Measurements from ENCODE around the gene C3orf49. TPM values are rescaled to one million over a fixed set of nuclear protein-coding genes. Genes with fewer than 3 reads are reported as not detected.

C3orf49 gene
- polyA plus RNA-seq, 4 donors: 0.42 to 0.56 (median 0.53) TPM

DNA sequence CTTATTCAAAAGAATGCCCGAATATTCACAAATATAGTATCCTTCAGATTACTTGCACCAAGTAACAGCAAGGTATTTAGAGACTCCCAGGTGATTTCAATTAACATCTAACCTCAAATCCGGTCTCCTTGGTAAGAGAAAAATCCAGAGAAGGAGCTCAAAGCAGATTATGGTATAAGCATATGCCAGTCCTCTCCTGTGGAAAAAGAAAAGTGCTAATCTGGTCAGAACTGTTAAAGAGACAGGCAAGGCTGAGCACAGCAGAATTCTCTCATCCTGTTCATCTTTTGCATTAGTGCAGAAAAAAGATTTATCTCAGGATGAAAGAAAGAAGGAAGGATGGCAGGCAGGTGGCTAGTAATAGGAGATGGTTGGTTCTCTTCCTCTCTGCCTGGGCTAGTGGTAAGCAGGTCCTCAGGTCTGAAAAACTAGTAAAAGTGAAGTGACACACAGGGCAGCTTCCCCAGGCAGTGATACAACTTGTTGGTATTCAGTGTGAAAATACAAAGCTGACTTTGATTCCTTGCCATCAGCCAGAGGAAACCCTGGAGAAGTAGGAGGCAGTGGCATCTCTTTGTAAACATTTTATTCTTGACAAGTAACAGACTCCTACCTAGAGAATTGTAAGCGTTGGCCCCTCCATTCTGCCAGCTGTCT, 58.8 kb downstream of the C3orf49 start:
- DNase-seq (ENCODE audit: low read depth in 4 of 4, low spot score in 3 of 4): no peak

DNA sequence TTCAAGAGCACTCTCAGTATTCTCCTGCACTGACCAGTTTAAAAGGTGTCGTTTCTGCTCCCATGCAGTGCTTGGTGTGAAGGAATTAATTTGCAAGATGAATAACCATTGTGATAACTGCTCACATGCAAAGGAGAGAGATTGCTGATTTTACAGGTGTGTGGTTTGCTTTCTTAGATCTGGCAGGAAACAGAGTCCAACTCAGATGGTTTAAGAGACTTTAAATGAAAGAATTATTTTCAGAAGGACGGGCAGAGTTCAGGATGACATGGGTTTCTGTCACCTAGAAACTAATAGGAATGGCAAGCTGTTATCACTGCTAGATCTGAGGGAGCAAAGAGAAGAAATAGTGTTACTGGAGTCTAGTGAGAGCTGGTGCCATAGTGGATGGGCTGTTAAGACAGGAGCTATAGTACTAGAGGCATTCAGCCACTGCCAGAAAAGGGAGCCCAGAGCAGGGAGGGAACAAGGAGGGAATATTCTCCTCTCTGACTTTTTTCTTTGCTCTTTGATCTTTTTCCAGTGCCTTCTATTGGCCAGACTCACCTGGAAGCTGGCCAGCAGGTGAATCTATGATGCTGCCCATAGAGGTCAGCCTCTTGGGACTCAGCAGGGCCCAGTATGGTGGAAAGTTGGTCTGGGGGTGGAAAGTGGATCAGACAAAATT, 59.4 kb downstream of the C3orf49 start:
- no peak for DNase-seq (ENCODE audit: low read depth in 4 of 4, low spot score in 3 of 4)

DNA sequence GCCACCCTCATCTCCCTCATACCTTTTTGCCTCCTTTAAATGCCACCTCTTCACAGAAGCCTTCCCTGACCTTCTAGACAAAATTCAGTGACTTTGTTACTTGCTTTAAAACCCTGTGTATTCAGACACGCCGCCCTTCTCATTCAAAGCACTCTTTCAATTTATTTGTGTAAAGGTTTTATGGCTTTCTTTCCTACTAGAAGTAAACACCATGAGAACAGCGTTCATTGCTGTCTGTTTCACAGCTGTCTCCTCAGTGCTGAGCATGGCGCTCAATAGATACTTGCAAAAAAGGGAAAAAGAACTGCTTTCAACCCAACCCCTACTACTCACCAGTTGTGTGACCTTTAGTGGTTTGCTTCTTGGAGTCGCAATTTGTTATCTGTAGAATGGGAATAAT, 61.6 kb downstream of the C3orf49 start:
- DNase-seq (ENCODE audit: low read depth in 4 of 4, low spot score in 3 of 4): no peak

DNA sequence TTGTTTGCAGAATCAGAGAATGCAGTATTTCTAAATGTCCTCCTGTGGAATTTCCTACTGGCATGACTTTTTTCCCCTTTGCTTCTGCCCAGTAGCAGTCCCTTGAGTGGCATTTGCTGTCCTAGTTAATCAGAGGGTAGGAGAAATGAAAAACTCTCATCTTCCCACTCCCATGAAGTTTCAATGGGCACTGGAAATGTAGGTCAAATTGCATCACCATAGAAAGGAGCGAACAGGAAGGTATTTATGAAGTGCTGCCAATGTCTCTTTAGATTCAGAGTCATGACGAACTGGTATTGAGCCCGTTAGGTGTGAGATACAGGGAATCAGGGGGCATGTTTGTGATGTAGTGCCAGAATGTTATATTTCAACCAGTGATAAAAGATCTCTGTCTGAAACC, 67.8 kb downstream of the C3orf49 start:
- no peak for DNase-seq (ENCODE audit: low read depth in 4 of 4, low spot score in 3 of 4)

DNA sequence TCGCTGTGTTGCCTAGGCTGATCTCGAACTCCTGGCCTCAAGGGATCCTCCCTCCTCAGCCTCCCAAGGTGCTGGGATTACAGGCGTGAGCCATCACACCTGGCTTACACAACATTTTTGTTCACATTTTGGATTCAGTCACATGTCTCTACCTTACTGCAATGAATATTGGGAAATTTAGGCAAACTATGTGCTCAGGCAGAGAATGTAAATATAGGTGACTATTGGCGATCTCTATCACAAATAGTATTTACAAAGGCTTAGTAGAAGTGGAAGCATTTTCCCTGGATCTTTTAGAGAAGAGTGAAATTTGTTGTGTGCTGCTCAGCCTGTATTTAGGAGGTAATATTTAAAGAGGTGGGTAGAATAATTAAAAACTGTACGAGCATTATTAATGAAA, 72.4 kb downstream of the C3orf49 start:
- DNase-seq (ENCODE audit: low read depth in 4 of 4, low spot score in 3 of 4): no peak

DNA sequence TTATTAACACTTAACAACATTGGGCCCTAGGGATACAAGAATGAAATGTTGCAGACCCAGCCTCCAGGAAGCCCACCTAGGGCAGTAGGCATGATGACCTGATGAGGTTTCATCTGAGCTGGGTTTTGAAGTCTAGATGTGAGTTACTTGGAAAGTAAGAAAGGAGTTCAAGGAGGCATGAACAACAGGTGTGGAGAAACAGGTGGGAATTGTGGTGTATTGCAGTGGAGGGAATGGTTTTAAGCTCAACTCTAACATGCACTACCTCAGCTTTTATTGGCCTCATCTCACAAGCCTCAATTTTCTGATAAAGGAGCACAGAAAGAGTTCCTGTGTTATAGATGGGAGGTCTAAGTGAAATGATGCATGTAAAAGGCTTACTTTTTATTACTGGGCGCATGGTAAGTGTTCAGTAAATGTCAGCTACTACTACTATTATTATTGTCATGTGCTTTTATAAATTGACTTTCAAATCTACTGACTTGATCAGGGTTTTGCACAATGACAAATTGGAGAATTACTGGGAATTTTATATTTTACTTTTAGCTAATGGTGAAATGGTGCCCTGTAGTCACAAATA, 73.8 kb downstream of the C3orf49 start:
- no peak for DNase-seq (ENCODE audit: low read depth in 4 of 4, low spot score in 3 of 4)

DNA sequence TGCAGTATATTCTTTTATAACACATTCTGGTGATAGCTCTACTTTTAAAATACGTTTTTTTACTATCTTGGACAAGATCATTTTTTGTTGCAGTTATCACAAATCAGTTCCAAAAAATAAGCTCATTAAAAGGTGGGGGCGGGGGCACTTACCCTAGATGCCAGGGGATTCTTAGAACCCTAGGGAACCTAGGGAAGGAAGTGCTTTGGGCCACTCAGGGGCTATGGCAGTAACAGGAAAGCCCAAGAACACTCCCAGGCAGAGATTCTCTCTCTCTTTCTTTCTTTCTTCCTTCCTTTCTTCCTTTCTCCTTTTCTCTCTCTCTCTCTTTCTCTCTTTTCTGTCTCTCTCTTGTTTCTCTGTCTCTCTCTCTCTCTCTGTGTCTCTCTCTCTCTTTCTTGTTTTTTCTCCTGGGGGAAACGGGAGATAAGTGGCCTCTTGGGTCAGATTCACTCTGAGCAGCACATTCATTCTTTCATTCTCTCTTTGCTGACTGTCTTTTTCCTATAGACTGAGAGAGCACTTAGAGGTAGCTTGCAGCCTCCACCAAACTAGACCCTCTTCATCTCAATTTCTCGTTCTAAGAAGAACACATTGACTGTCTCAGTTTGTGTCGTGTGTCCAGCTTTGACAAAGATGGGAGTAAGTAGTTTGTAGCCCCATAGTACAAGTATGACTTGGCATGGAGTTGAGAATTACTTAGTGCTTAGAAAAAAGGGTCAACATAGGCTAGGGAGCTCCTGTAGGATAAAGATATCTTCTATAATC, 76.5 kb downstream of the C3orf49 start:
- no peak for DNase-seq (ENCODE audit: low read depth in 4 of 4, low spot score in 3 of 4)

DNA sequence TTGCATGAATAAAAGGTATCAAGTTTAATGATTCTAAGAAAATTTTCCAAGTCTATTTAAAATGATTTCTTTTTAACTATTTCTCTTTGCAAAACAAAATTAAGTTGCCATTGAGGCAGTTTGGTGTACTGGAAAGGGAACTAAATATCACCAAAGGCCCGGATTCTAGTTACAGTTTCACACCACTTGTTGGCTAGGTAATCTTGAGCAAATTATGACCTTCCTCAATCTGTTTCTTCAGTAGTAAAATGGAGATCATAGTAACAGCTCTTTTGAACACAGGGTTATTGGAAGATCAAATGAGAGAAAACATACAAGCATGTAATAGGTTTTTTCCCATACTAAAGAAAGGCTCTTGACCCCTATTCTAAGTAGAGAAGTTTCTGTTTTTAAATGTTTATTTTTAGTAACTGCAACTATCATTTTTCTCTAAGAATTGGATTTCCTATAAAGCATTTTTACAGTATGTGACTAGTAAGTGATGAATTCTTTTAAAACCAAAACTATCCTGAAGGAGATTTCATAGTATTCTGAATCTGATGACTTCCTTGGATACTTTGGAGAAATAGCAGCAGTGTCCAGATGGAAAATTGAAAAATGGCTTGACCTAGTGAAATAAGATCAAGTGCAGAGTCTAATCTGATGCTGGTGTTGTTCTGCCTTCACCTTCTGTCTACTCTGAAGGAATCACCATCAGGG, 77.4 kb downstream of the C3orf49 start:
- DNase-seq (ENCODE audit: low read depth in 4 of 4, low spot score in 3 of 4): no peak

Other genes with a start within 250 kb of the C3orf49 start
- not detected for gene SNTN, start 166.6 kb upstream of the C3orf49 start, polyA plus RNA-seq (ENCODE audit: insufficient read length in 4 of 4)
- 100 to 1,000 TPM in 1 of 4 donors, 10 to 100 TPM in 3; 62.1 to 106 (median 76.9) TPM for gene THOC7, start 44.5 kb downstream of the C3orf49 start, polyA plus RNA-seq (ENCODE audit: insufficient read length in 4 of 4)
- 10 to 100 TPM; 17.5 to 26.8 (median 20.4) TPM for gene ATXN7, start 44.6 kb downstream of the C3orf49 start, polyA plus RNA-seq (ENCODE audit: insufficient read length in 4 of 4)
- gene SCAANT1, start 93.1 kb downstream of the C3orf49 start, polyA plus RNA-seq (ENCODE audit: insufficient read length in 4 of 4): 1 to 10 TPM in 3 of 4 donors, not detected in 1; 1.2 to 2.2 (median 1.7) TPM
- 100 to 1,000 TPM in 3 of 4 donors, 10 to 100 TPM in 1; 79.6 to 127 (median 120) TPM for gene PSMD6, start 204.2 kb downstream of the C3orf49 start, polyA plus RNA-seq (ENCODE audit: insufficient read length in 4 of 4)